K562 (cell line): ENCODE results near the gene PRMT3. TPM values are rescaled to one million over a fixed set of nuclear protein-coding genes. Genes with fewer than 3 reads are reported as not detected.

Source experiments
- ATAC-seq: fragments of 200-7000 bp; cut with Tn5 transposase; 3 replicates; pipeline ENCODE4 v1.9.1; 2020; ENCODE audit warnings: moderate library complexity
- BruUV-seq: library from RNA; stranded (reverse); fragments of 400-500 nt; replicated peaks from 2 replicates; lab custom pipeline; 2021; lab: Mats Ljungman, UMichigan
- CTCF ChIA-PET: fragments of 300-600 bp; formaldehyde crosslinking; extraction: SDS; loops from one replicate; lab custom pipeline; 2021; ENCODE audit warnings: low intra/inter-chr PET ratio; lab: Yijun Ruan, JAX
- POLR2A ChIA-PET: fragments of 300-600, 350-650 bp; sonication (Branson Sonifier 250); formaldehyde crosslinking; extraction: SDS; loops from one replicate; lab custom pipeline; 2021; ENCODE audit warnings: antibody characterized with exemption, inconsistent platforms; lab: Yijun Ruan, JAX
- DNase-seq, 4 experiments: peaks; one replicate each; pipeline versions ENCODE4 v3.0.0 to v3.0.0-alpha.2; 2011 to 2018; ENCODE audit warnings: low spot score in 3 of 4, mixed read lengths in 3 of 4; ENCODE audit errors: extremely low read depth in 1 of 4
- FAIRE-seq: peaks from 2 replicates; lab custom pipeline; 2011; peaks lifted over from hg19 to GRCh38; lab: Jason Lieb, UNC
- H2AFZ ChIP-seq: 2 replicates; pipeline ENCODE4 v1.6.0; 2011; ENCODE audit warnings: low read depth, low read length, control low read depth, inconsistent platforms
- H3K27ac ChIP-seq: fragments of 200-600 bp; 3 replicates; pipeline ENCODE4 v1.8.0; 2011; ENCODE audit warnings: low read depth, mild to moderate bottlenecking, control low read depth, inconsistent platforms, low read length, moderate library complexity, mixed read lengths; ENCODE audit errors: extremely low read depth
- H3K27me3 ChIP-seq, 2 experiments: fragments of 300-600 bp in 1 of 2; 2 replicates in 1 of 2; 3 replicates in 1 of 2; pipeline versions ENCODE4 v1.6.0 to v1.8.0; 2011; ENCODE audit warnings: inconsistent platforms in 2 of 2, low read length in 2 of 2, mild to moderate bottlenecking in 1 of 2, mixed read lengths in 1 of 2, moderate library complexity in 1 of 2; ENCODE audit not compliant: control insufficient read depth in 2 of 2, insufficient read depth in 2 of 2
- H3K36me3 ChIP-seq: fragments of 300-600 bp; 3 replicates; pipeline ENCODE4 v1.8.0; 2011; ENCODE audit warnings: mild to moderate bottlenecking, low read length, inconsistent platforms; ENCODE audit not compliant: control insufficient read depth, insufficient read depth
- H3K4me1 ChIP-seq, 2 experiments: fragments of 200-600 bp in 1 of 2; replicated peaks in 1 of 2; 2 replicates in 1 of 2; 3 replicates in 1 of 2; pipeline versions ENCODE4 v1.5.1 to v1.8.0; 2011; ENCODE audit warnings: inconsistent platforms in 2 of 2, low read length in 2 of 2, mild to moderate bottlenecking in 1 of 2, mixed read lengths in 1 of 2, moderate library complexity in 1 of 2; ENCODE audit not compliant: control insufficient read depth in 2 of 2, insufficient read depth in 2 of 2
- H3K4me2 ChIP-seq: 2 replicates; pipeline ENCODE4 v1.6.1; 2011; ENCODE audit warnings: low read length, control low read depth, inconsistent platforms, mixed read lengths; ENCODE audit not compliant: insufficient read depth
- H3K4me3 ChIP-seq: fragments of 200-600 bp; sonication (generic), shearing (Covaris generic); 2 replicates; pipeline ENCODE4 v1.5.1; 2016; ENCODE audit warnings: control low read depth, inconsistent platforms
- H3K79me2 ChIP-seq: fragments of 200-600 bp; 3 replicates; pipeline ENCODE4 v1.8.0; 2011; ENCODE audit warnings: low read length, inconsistent platforms; ENCODE audit not compliant: control insufficient read depth, insufficient read depth
- H3K9ac ChIP-seq, 2 experiments: 2 replicates each; pipeline versions ENCODE4 v1.6.0 to v1.6.1; 2011; ENCODE audit warnings: low read depth in 2 of 2, low read length in 2 of 2, control low read depth in 1 of 2, inconsistent platforms in 1 of 2, mild to moderate bottlenecking in 1 of 2, mixed read lengths in 1 of 2; ENCODE audit not compliant: insufficient read depth in 1 of 2
- H3K9me1 ChIP-seq: one replicate; pipeline ENCODE4 v1.6.0; 2011; ENCODE audit warnings: inconsistent platforms, mild to moderate bottlenecking, low read length, moderate library complexity; ENCODE audit not compliant: control insufficient read depth, insufficient read depth
- H3K9me3 ChIP-seq: replicated peaks from 2 replicates; pipeline ENCODE4 v1.5.1; 2011; ENCODE audit warnings: low read depth, low read length, inconsistent platforms; ENCODE audit not compliant: control insufficient read depth, insufficient read depth
- H4K20me1 ChIP-seq: replicated peaks from 2 replicates; pipeline ENCODE4 v1.6.1; 2011; ENCODE audit warnings: low read length, inconsistent platforms, mixed read lengths; ENCODE audit not compliant: control insufficient read depth, insufficient read depth
- BCOR ChIP-seq: fragments of 450-650 bp; IDR thresholded peaks from 2 replicates; pipeline ENCODE4 v1.6.1; 2016
- CHD1 ChIP-seq: fragments of 200-600 bp; sonication (generic); IDR thresholded peaks from one replicate; pipeline ENCODE4 v1.6.1; 2012; ENCODE audit warnings: mild to moderate bottlenecking, moderate library complexity, low read length, inconsistent platforms
- NCOA4 ChIP-seq: fragments of 450-650 bp; IDR thresholded peaks from 2 replicates; pipeline ENCODE4 v1.6.1; 2018; ENCODE audit warnings: mild to moderate bottlenecking; ENCODE audit not compliant: partially characterized antibody
- PREB ChIP-seq: sonication (generic); formaldehyde crosslinking; IDR thresholded peaks from 2 replicates; pipeline ENCODE4 v1.8.1; 2023; ENCODE audit warnings: mild to moderate bottlenecking, missing genetic modification reagents
- SMARCC2 ChIP-seq: fragments of 450-650 bp; IDR thresholded peaks from 2 replicates; pipeline ENCODE4 v1.6.1; 2017; ENCODE audit warnings: antibody characterized with exemption, moderate library complexity, mild to moderate bottlenecking, low read depth
- SOX6 ChIP-seq: fragments of 450-650 bp; IDR thresholded peaks from 2 replicates; pipeline ENCODE4 v1.6.1; 2014; ENCODE audit warnings: mild to moderate bottlenecking
- TSHZ1 ChIP-seq: fragments of 250-450 bp; sonication (Bioruptor Pico); IDR thresholded peaks from 2 replicates; pipeline ENCODE4 v1.4.0; 2020; ENCODE audit warnings: mild to moderate bottlenecking, moderate library complexity
- ZBTB11 ChIP-seq, 3 experiments: fragments of 200-800 bp in 1 of 3; fragments of 250-450 bp in 1 of 3; fragments of 450-650 bp in 1 of 3; sonication (Bioruptor Pico) in 1 of 3; sonication (Bioruptor generic) in 1 of 3; formaldehyde crosslinking in 1 of 3; IDR thresholded peaks; 2 replicates each; pipeline versions ENCODE4 v1.6.1 to v1.8.0; 2016 to 2022; ENCODE audit warnings: mild to moderate bottlenecking in 2 of 3, missing genetic modification characterization in 2 of 3, missing compliant biosample characterization in 1 of 3, moderate library complexity in 1 of 3
- ZNF24 ChIP-seq: fragments of 450-650 bp; IDR thresholded peaks from 2 replicates; pipeline ENCODE4 v1.6.1; 2016
- WGBS: fragments of 100-300 bp; shearing (Covaris generic); methylation state at CpG from one replicate; pipeline ENCODE4 v1.1.6; 2016; ENCODE audit warnings: low coverage, mixed read lengths; ENCODE audit not compliant: insufficient coverage; ENCODE audit errors: missing lambda C conversion rate; 5-methylcytosine and 5-hydroxymethylcytosine counted together
- in situ Hi-C: fragments of 300-500 bp; cut with MboI; formaldehyde crosslinking; loops from 4 replicates; pipeline ENCODE4 v1.15.0; 2018; ENCODE audit warnings: inconsistent platforms, mixed read lengths
- intact Hi-C: fragments of 100-400 bp; cut with micrococcal nuclease; formaldehyde crosslinking; loops from 2 replicates; pipeline ENCODE4 v1.14.2; 2022
- polyA plus RNA-seq, 8 experiments: library from polyadenylated mRNA; depleted of rRNA in 4 of 8; stranded (reverse) in 5 of 8; unstranded in 3 of 8; fragments of >200 nt; fragmentation: Nextera tagmentation in 2 of 8; fragmentation: Illumina TruSeq in 1 of 8; extraction: Ambion mirVana in 2 of 8; extraction: Trizol in 1 of 8; gene quantifications; 2 replicates each; pipeline versions ENCODE4 v1.2.1 to v1.2.3, GENCODE V29; 2011 to 2014; ENCODE audit warnings: inconsistent platforms in 1 of 8, missing spikeins in 1 of 8
- total RNA-seq, 7 experiments: library from RNA; depleted of rRNA in 6 of 7; stranded (reverse); fragments of >200 nt in 6 of 7; fragmentation: Illumina TruSeq in 2 of 7; extraction: Trizol in 2 of 7; gene quantifications; 2 replicates each; pipeline versions ENCODE4 v1.2.1 to v1.2.3, GENCODE V29; 2011 to 2021; ENCODE audit warnings: low replicate concordance in 1 of 7
- TF ChIP-seq, protein P1 (sequence below): sonication (generic); formaldehyde crosslinking; IDR thresholded peaks from 2 replicates; pipeline ENCODE4 v1.8.1; 2023; ENCODE audit warnings: mild to moderate bottlenecking, missing genetic modification reagents

Gene PRMT3
- total and polyA plus RNA-seq, 9 of the 15 experiments (the other 6 are each of a cell fraction or from before 2014, with no cell fraction given) = 24.0 to 62.1 (median 44.7) TPM

DNA sequence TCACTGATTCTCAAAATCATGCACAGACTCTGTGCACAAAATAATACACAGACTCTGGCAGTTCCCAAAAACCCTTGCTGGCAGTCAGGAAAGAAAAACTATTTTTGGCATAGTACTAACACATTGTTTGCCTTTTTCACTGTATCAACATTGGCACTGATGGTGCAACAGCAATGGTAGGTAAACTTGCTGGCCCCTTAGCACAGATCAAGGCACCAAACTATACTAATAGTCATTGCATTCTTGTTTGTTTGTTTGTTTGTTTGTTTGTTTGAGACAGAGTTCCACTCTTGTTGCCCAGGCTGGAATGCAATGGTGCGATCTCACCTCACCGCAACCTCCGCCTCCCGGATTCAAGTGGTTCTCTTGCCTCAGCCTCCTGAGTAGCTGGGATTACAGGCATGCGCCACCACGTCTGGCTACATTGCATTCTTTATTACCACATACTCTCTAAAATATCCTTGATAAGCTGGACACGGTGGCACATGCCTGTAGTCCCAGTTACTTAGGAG lies 130.9 kb downstream of the PRMT3 start (continued):
- TF ChIP-seq, protein P1, sequence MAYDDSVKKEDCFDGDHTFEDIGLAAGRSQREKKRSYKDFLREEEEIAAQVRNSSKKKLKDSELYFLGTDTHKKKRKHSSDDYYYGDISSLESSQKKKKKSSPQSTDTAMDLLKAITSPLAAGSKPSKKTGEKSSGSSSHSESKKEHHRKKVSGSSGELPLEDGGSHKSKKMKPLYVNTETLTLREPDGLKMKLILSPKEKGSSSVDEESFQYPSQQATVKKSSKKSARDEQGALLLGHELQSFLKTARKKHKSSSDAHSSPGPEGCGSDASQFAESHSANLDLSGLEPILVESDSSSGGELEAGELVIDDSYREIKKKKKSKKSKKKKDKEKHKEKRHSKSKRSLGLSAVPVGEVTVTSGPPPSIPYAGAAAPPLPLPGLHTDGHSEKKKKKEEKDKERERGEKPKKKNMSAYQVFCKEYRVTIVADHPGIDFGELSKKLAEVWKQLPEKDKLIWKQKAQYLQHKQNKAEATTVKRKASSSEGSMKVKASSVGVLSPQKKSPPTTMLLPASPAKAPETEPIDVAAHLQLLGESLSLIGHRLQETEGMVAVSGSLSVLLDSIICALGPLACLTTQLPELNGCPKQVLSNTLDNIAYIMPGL (CRISPR knock-in tag) = no peak

- no peak for ATAC-seq
- no peaks in the 10 kb centered on the region for H3K79me2 ChIP-seq
- H2AFZ ChIP-seq = 0 out of 2 replicates have a peak overlapping the region, but pooled peaks have one; percentile 11
- no peaks in the 10 kb centered on the region for H3K9me1 ChIP-seq
- no peaks in the 10 kb centered on the region for H3K4me1 ChIP-seq
- in situ Hi-C loops = no loop called here
- no peak for FAIRE-seq
- intact Hi-C loops = no loop called here
- no TSS peak for BruUV-seq
- no peaks in the 10 kb centered on the region for H3K27me3 ChIP-seq
- POLR2A ChIA-PET = no interaction called here
- WGBS = 0% methylated on average over 1 of the region's 1 CpG
- H3K4me3 ChIP-seq = no peak overlapping the region
- H3K9ac ChIP-seq = no peak overlapping the region
- CTCF ChIA-PET = no interaction called here
- DNase-seq = no peak
- H4K20me1 ChIP-seq = no peaks in the 10 kb centered on the region
- no peaks in the 10 kb centered on the region for H3K9me3 ChIP-seq
- H3K27ac ChIP-seq = no peak overlapping the region
- H3K36me3 ChIP-seq = no peaks in the 10 kb centered on the region
- H3K4me2 ChIP-seq = no peak overlapping the region
- TF ChIP-seq CHD1 (no peak), TSHZ1 (CRISPR knock-in tag) (no peak), SOX6 (no peak), SMARCC2 (no peak), ZBTB11 (CRISPR knock-in tag; IDR thresholded peaks at IDR 0.05) (no peak), NCOA4 (no peak), PREB (CRISPR knock-in tag) (no peak), BCOR (no peak), ZNF24 (no peak)
Observed at GRCh38 chr11:20522536-20522935, 135.0 kb downstream of the PRMT3 start.
